GM12878 (cell line): ENCODE measurements around the gene PARP1. TPM values are rescaled to one million over a fixed set of nuclear protein-coding genes. Genes with fewer than 3 reads are reported as not detected.

Experiments used
- ATAC-seq: fragments of 200-7000 bp; cut with Tn5 transposase; 3 replicates; pipeline ENCODE4 v1.9.1; 2020; ENCODE audit warnings: mild to moderate bottlenecking, moderate library complexity
- BruUV-seq: library from RNA; stranded (reverse); fragments of 400-500 nt; replicated peaks from 2 replicates; lab custom pipeline; 2021; lab: Mats Ljungman, UMichigan
- CTCF ChIA-PET: fragments of 300-600 bp; sonication (Branson Sonifier 250); formaldehyde crosslinking; extraction: SDS; loops from one replicate; lab custom pipeline; 2021; ENCODE audit warnings: inconsistent platforms; lab: Yijun Ruan, JAX
- POLR2A ChIA-PET: fragments of 350-600 bp; formaldehyde crosslinking; extraction: SDS; loops from one replicate; lab custom pipeline; 2021; ENCODE audit warnings: inconsistent platforms; lab: Charles Lee
- RAD21 ChIA-PET: fragments of 300-600 bp; sonication (Branson Sonifier 250); formaldehyde crosslinking; loops from one replicate; lab custom pipeline; 2023; ENCODE audit warnings: antibody characterized with exemption; ENCODE audit not compliant: unreplicated experiment; lab: Charles Lee
- SMC1A ChIA-PET: fragments of 300-600 bp; sonication (Branson Sonifier 250); formaldehyde crosslinking; loops from one replicate; lab custom pipeline; 2023; ENCODE audit not compliant: unreplicated experiment, uncharacterized antibody; lab: Charles Lee
- DNase-seq: peaks from one replicate; pipeline ENCODE4 v3.0.0-alpha.2; 2011; ENCODE audit warnings: low read depth, low spot score
- FAIRE-seq: peaks from 3 replicates; lab custom pipeline; 2011; peaks lifted over from hg19 to GRCh38; lab: Jason Lieb, UNC
- H2AFZ ChIP-seq: 2 replicates; pipeline ENCODE4 v1.6.0; 2011; ENCODE audit warnings: low read depth, low read length, control low read depth; ENCODE audit not compliant: control insufficient read depth
- H3K27ac ChIP-seq: 2 replicates; pipeline ENCODE4 v1.5.1; 2011; ENCODE audit warnings: control low read depth; ENCODE audit not compliant: control insufficient read depth, insufficient read depth
- H3K27me3 ChIP-seq, 2 experiments: replicated peaks in 1 of 2; 2 replicates each; pipeline versions ENCODE4 v1.6.0 to v1.6.1; 2011; ENCODE audit warnings: low read length in 1 of 2; ENCODE audit not compliant: control insufficient read depth in 2 of 2, insufficient read depth in 2 of 2
- H3K36me3 ChIP-seq, 2 experiments: 2 replicates each; pipeline ENCODE4 v1.5.1; 2011; ENCODE audit warnings: low read length in 1 of 2; ENCODE audit not compliant: control insufficient read depth in 2 of 2, insufficient read depth in 2 of 2
- H3K4me1 ChIP-seq: 2 replicates; pipeline ENCODE4 v1.6.1; 2011; ENCODE audit warnings: mild to moderate bottlenecking, low read length, moderate library complexity, mixed read lengths; ENCODE audit not compliant: control insufficient read depth, insufficient read depth
- H3K4me2 ChIP-seq: 2 replicates; pipeline ENCODE4 v1.6.0; 2011; ENCODE audit warnings: control low read depth; ENCODE audit not compliant: control insufficient read depth, insufficient read depth
- H3K4me3 ChIP-seq: fragments of 200-600 bp; sonication (generic); 2 replicates; pipeline ENCODE4 v1.5.1; 2016
- H3K79me2 ChIP-seq: 2 replicates; pipeline ENCODE4 v1.6.0; 2011; ENCODE audit warnings: low read length; ENCODE audit not compliant: control insufficient read depth, insufficient read depth
- H3K9ac ChIP-seq: 2 replicates; pipeline ENCODE4 v1.8.0; 2011; ENCODE audit warnings: low read length, control low read depth, mixed read lengths; ENCODE audit not compliant: control insufficient read depth, insufficient read depth
- H3K9me3 ChIP-seq: replicated peaks from 3 replicates; pipeline ENCODE4 v1.5.1; 2011; ENCODE audit warnings: mild to moderate bottlenecking, low read length; ENCODE audit not compliant: control insufficient read depth, insufficient read depth
- H4K20me1 ChIP-seq: 2 replicates; pipeline ENCODE4 v1.6.0; 2011; ENCODE audit not compliant: control insufficient read depth, insufficient read depth
- FOXM1 ChIP-seq: IDR thresholded peaks from 2 replicates; pipeline ENCODE4 v1.6.1; 2012; ENCODE audit warnings: low read depth, mild to moderate bottlenecking, inconsistent platforms, low read length, moderate library complexity
- JUNB ChIP-seq: IDR thresholded peaks from 2 replicates; pipeline ENCODE4 v1.6.1; 2016; ENCODE audit warnings: antibody characterized with exemption, mild to moderate bottlenecking
- MEF2B ChIP-seq: fragments of 450-650 bp; IDR thresholded peaks from 2 replicates; pipeline ENCODE4 v1.6.1; 2018; ENCODE audit warnings: mild to moderate bottlenecking, moderate library complexity; ENCODE audit not compliant: partially characterized antibody, poor library complexity, severe bottlenecking
- NR2C1 ChIP-seq: fragments of 450-650 bp; IDR thresholded peaks from 2 replicates; pipeline ENCODE4 v1.6.1; 2017; ENCODE audit warnings: antibody characterized with exemption, mild to moderate bottlenecking, moderate library complexity
- SIX5 ChIP-seq: IDR thresholded peaks from 2 replicates; pipeline ENCODE4 v1.6.1; 2011; ENCODE audit warnings: mild to moderate bottlenecking, low read depth, low read length, moderate library complexity; ENCODE audit not compliant: severe bottlenecking
- SREBF2 ChIP-seq: IDR thresholded peaks from 2 replicates; pipeline ENCODE4 v1.6.1; 2012; ENCODE audit warnings: mild to moderate bottlenecking, low read length
- STAT1 ChIP-seq: fragments of 450-650 bp; conservative IDR thresholded peaks from 2 replicates; pipeline ENCODE4 v1.6.1; 2014; ENCODE audit warnings: antibody characterized with exemption, mild to moderate bottlenecking
- ZBED1 ChIP-seq: IDR thresholded peaks from 2 replicates; pipeline ENCODE4 v1.6.1; 2016; ENCODE audit warnings: borderline replicate concordance
- WGBS: methylation state at CpG from one replicate; pipeline ENCODE4 v1.1.6; 2016; ENCODE audit warnings: low lambda C conversion rate; ENCODE audit not compliant: insufficient replicate concordance, insufficient coverage; ENCODE audit errors: missing lambda C conversion rate; 5-methylcytosine and 5-hydroxymethylcytosine counted together
- in situ Hi-C: fragments of 300-500 bp; cut with MboI; formaldehyde crosslinking; loops from 9 replicates; pipeline ENCODE4 v1.14.3; 2018; ENCODE audit warnings: mixed read lengths
- intact Hi-C: fragments of 100-400 bp; cut with micrococcal nuclease; formaldehyde crosslinking; loops from one replicate; pipeline ENCODE4 v1.14.2; 2022; ENCODE audit not compliant: unreplicated experiment
- polyA plus RNA-seq, 11 experiments: library from polyadenylated mRNA; depleted of rRNA in 4 of 11; unstranded in 6 of 11; stranded (reverse) in 5 of 11; fragments of >200 nt; fragmentation: Nextera tagmentation in 4 of 11; fragmentation: Illumina TruSeq in 1 of 11; extraction: Ambion mirVana in 4 of 11; extraction: Trizol in 1 of 11; gene quantifications; 1 replicate in 1 of 11; 2 replicates in 10 of 11; pipeline versions ENCODE4 v1.2.1 to v1.2.3, GENCODE V29; 2011 to 2016; ENCODE audit warnings: inconsistent platforms in 2 of 11, missing spikeins in 2 of 11, low read depth in 1 of 11
- total RNA-seq, 4 experiments: library from RNA; depleted of rRNA in 3 of 4; stranded (reverse); fragments of >200 nt in 3 of 4; fragmentation: Illumina TruSeq in 1 of 4; extraction: Trizol in 1 of 4; gene quantifications; 2 replicates each; pipeline versions ENCODE4 v1.2.1 to v1.2.3, GENCODE V29; 2013 to 2021
- TF ChIP-seq, protein P1 (sequence below): IDR thresholded peaks from 2 replicates; pipeline ENCODE4 v1.6.1; 2011; ENCODE audit warnings: low read depth, low read length, improper control_type of control experiment, borderline replicate concordance
- TF ChIP-seq, protein P2 (sequence below): fragments of 450-650 bp; IDR thresholded peaks from 2 replicates; pipeline ENCODE4 v1.6.1; 2017; ENCODE audit warnings: mild to moderate bottlenecking, moderate library complexity

Gene PARP1
- total and polyA plus RNA-seq, 10 of the 15 experiments (the other 5 are each of a cell fraction or from before 2014, with no cell fraction given): 113 to 287 (median 265) TPM

DNA sequence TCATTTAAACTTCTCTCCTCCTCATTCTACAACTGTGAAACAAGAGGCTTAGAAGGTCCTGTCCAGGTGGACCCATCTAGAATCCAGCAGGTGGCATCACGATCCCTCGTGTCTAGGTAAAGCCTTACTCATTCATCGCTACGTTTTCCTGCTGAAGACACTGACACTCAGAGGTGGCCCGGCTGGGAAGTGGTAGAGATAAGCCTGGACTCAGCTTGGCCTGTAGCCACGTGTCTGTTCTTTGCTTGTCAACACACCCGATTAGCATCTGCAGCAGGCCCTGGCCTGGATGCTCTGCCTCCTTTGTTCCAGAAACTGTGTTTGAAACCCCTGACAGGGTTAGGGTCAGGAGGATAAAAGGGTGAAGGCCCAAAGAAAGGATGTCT is 43.4 kb downstream of the PARP1 start:
- 97% methylated on average over 7 of the region's 7 CpGs for WGBS
- ATAC-seq (no peak), DNase-seq (no peak), FAIRE-seq (no peak)
- H3K36me3 ChIP-seq: peaks cover 48 to 54% of the 10 kb centered on the region in 2 experiments
- intact Hi-C loops: no loop called here
- CTCF ChIA-PET: no interaction called here
- in situ Hi-C loops: no loop called here
- H3K4me2 ChIP-seq: no peak overlapping the region
- SMC1A ChIA-PET: interaction anchor here (0.7 kb wide), 1 partner anchor 58 kb away, joined by 3 read pairs; no protein-coding TSS in a partner anchor
- no peaks in the 10 kb centered on the region; the same call in 1 of the 2 replicates for H3K79me2 ChIP-seq
- no peak overlapping the region for H2AFZ ChIP-seq
- POLR2A ChIA-PET: no interaction called here
- H3K27ac ChIP-seq: no peak overlapping the region
- TF ChIP-seq, protein P1, sequence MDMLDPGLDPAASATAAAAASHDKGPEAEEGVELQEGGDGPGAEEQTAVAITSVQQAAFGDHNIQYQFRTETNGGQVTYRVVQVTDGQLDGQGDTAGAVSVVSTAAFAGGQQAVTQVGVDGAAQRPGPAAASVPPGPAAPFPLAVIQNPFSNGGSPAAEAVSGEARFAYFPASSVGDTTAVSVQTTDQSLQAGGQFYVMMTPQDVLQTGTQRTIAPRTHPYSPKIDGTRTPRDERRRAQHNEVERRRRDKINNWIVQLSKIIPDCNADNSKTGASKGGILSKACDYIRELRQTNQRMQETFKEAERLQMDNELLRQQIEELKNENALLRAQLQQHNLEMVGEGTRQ: no peak
- TF ChIP-seq NR2C1: no peak
- TF ChIP-seq, all 136 proteins: peak for 0
- RAD21 ChIA-PET: interaction anchor here (1.2 kb wide), 1 partner anchor 42 kb away, joined by 3 read pairs; no protein-coding TSS in a partner anchor
- Histone ChIP-seq H3K4me3 (no peak overlapping the region), H3K27me3 (no peaks in the 10 kb centered on the region), H3K9ac (no peak overlapping the region), H3K9me3 (no peaks in the 10 kb centered on the region), H3K4me1 (peaks cover 9% of the 10 kb centered on the region), H4K20me1 (no peaks in the 10 kb centered on the region)
- BruUV-seq: no TSS peak

- in situ Hi-C loops: no loop called here
- Histone ChIP-seq H2AFZ (no peak overlapping the region), H3K79me2 (no peaks in the 10 kb centered on the region; the same call in 1 of the 2 replicates), H4K20me1 (no peaks in the 10 kb centered on the region), H3K9me3 (no peaks in the 10 kb centered on the region), H3K27me3 (no peaks in the 10 kb centered on the region), H3K4me2 (no peak overlapping the region), H3K4me3 (no peak overlapping the region), H3K27ac (no peak overlapping the region), H3K36me3 (peaks cover 47 to 54% of the 10 kb centered on the region in 2 experiments), H3K4me1 (peaks cover 4% of the 10 kb centered on the region), H3K9ac (no peak overlapping the region)
- ATAC-seq (no peak), DNase-seq (no peak), FAIRE-seq (no peak)
- intact Hi-C loops: no loop called here
- ChIA-PET SMC1A (interaction anchor here (0.6 to 0.7 kb wide), 2 partner anchors 58 to 1348 kb away, joined by 3 read pairs; no protein-coding TSS in a partner anchor), CTCF (interaction anchor here (1.4 kb wide), 1 partner anchor 81 kb away, joined by 3 read pairs; no protein-coding TSS in a partner anchor), RAD21 (interaction anchor here (1.1 to 1.2 kb wide), 2 partner anchors 41 to 42 kb away, joined by 3 read pairs; no protein-coding TSS in a partner anchor), POLR2A (no interaction called here)
- no TSS peak for BruUV-seq
- 88% methylated on average over 9 of the region's 9 CpGs for WGBS
- TF ChIP-seq STAT1 (no peak), FOXM1 (no peak), ZBED1 (no peak), SIX5 (no peak), MEF2B (no peak), SREBF2 (no peak), JUNB (no peak)
- TF ChIP-seq, protein P2, sequence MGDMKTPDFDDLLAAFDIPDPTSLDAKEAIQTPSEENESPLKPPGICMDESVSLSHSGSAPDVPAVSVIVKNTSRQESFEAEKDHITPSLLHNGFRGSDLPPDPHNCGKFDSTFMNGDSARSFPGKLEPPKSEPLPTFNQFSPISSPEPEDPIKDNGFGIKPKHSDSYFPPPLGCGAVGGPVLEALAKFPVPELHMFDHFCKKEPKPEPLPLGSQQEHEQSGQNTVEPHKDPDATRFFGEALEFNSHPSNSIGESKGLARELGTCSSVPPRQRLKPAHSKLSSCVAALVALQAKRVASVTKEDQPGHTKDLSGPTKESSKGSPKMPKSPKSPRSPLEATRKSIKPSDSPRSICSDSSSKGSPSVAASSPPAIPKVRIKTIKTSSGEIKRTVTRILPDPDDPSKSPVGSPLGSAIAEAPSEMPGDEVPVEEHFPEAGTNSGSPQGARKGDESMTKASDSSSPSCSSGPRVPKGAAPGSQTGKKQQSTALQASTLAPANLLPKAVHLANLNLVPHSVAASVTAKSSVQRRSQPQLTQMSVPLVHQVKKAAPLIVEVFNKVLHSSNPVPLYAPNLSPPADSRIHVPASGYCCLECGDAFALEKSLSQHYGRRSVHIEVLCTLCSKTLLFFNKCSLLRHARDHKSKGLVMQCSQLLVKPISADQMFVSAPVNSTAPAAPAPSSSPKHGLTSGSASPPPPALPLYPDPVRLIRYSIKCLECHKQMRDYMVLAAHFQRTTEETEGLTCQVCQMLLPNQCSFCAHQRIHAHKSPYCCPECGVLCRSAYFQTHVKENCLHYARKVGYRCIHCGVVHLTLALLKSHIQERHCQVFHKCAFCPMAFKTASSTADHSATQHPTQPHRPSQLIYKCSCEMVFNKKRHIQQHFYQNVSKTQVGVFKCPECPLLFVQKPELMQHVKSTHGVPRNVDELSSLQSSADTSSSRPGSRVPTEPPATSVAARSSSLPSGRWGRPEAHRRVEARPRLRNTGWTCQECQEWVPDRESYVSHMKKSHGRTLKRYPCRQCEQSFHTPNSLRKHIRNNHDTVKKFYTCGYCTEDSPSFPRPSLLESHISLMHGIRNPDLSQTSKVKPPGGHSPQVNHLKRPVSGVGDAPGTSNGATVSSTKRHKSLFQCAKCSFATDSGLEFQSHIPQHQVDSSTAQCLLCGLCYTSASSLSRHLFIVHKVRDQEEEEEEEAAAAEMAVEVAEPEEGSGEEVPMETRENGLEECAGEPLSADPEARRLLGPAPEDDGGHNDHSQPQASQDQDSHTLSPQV: no peak
These were observed 43.9 kb downstream of the PARP1 start for GRCh38 chr1:226363801-226364513.
